GM12892 (cell line): ENCODE data around the gene ADAMTS3.

Experiments used
- POLR2A ChIP-seq: IDR thresholded peaks from 2 replicates; pipeline ENCODE4 v1.6.1; 2011; ENCODE audit warnings: low read depth, low read length, control low read depth
- POLR2AphosphoS5 ChIP-seq: IDR thresholded peaks from 2 replicates; pipeline ENCODE4 v1.6.1; 2011; ENCODE audit warnings: low read depth, low read length, control low read depth
- TAF1 ChIP-seq: IDR thresholded peaks from 2 replicates; pipeline ENCODE4 v1.6.1; 2011; ENCODE audit warnings: low read depth, mild to moderate bottlenecking, control low read depth, low read length, borderline replicate concordance

DNA sequence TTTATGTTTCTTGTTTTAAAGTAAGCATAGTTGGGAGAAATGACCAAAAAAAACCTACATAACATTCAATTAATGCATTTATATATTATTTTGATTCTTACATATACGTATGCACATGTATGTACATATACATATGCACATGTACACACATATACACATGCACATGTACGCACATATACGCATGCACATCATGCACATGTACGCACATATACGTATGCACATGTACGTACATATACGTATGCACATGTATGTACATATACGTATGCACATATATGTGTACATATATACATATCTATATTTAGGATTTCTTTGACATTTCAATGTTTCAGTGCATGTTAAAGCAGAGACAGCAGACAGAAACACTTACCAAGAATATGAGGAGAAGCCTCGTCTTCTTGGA lies 263.4 kb downstream of the ADAMTS3 start:
- TF ChIP-seq TAF1 (no peak), POLR2AphosphoS5 (no peak), POLR2A (no peak)
